Ramos (cell line): Measurements from ENCODE around the gene LRIG1.
"Not testable (repeated sequence)": the region's sequence is repeated elsewhere in the genome, so short reads cannot be mapped to it uniquely, and the experiment has no call there.

Experiments used
- in situ Hi-C: fragments of 300-500 bp; cut with MboI; formaldehyde crosslinking; loops from one replicate; pipeline ENCODE4 v1.14.3; 2022; ENCODE audit warnings: low sequenced_read_pairs; ENCODE audit not compliant: unreplicated experiment

LRIG1 gene

GRCh38 chr3:66432041-66432766 lies 68.6 kb downstream of the LRIG1 start:
- in situ Hi-C loops: no loop called here

GRCh38 chr3:66431494-66431893 lies 69.3 kb downstream of the LRIG1 start:
- in situ Hi-C loops: no loop called here

GRCh38 chr3:66430876-66431275 lies 69.9 kb downstream of the LRIG1 start:
- in situ Hi-C loops: no loop called here

GRCh38 chr3:66428733-66429132 lies 72.1 kb downstream of the LRIG1 start:
- in situ Hi-C loops: no loop called here

- in situ Hi-C loops: no loop called here
Observed at GRCh38 chr3:66427951-66428474, 72.8 kb downstream of the LRIG1 start.

- in situ Hi-C loops: no loop called here
Observed at GRCh38 chr3:66427352-66427751, 73.5 kb downstream of the LRIG1 start.

GRCh38 chr3:66426135-66426534 lies 74.7 kb downstream of the LRIG1 start:
- in situ Hi-C loops: no loop called here

- in situ Hi-C loops: no loop called here
Observed at GRCh38 chr3:66425576-66426114, 75.2 kb downstream of the LRIG1 start.

- in situ Hi-C loops: no loop called here
Observed at GRCh38 chr3:66425032-66425431, 75.8 kb downstream of the LRIG1 start.

GRCh38 chr3:66423791-66424190 lies 77.0 kb downstream of the LRIG1 start:
- in situ Hi-C loops: no loop called here

GRCh38 chr3:66421893-66422292 lies 78.9 kb downstream of the LRIG1 start:
- in situ Hi-C loops: not testable (repeated sequence)

GRCh38 chr3:66421144-66421543 lies 79.7 kb downstream of the LRIG1 start:
- in situ Hi-C loops: not testable (repeated sequence)

- in situ Hi-C loops: no loop called here
Observed at GRCh38 chr3:66419036-66419435, 81.8 kb downstream of the LRIG1 start.

GRCh38 chr3:66418475-66418931 lies 82.3 kb downstream of the LRIG1 start:
- in situ Hi-C loops: no loop called here

GRCh38 chr3:66416556-66417304 lies 84.1 kb downstream of the LRIG1 start:
- in situ Hi-C loops: no loop called here

- in situ Hi-C loops: no loop called here
Observed at GRCh38 chr3:66415867-66416428, 84.9 kb downstream of the LRIG1 start.

- in situ Hi-C loops: no loop called here
Observed at GRCh38 chr3:66414846-66415245, 86.0 kb downstream of the LRIG1 start.

- in situ Hi-C loops: no loop called here
Observed at GRCh38 chr3:66413151-66413751, 87.6 kb downstream of the LRIG1 start.

GRCh38 chr3:66411961-66412887 lies 88.6 kb downstream of the LRIG1 start:
- in situ Hi-C loops: no loop called here
